ENCODE data around the gene L3MBTL3.

L3MBTL3 gene

GRCh38 chr6:130188207-130188899 is 170.0 kb downstream of the L3MBTL3 start:
- DNase-seq, result no peak

- DNase-seq, result no peak
Observed at GRCh38 chr6:130189531-130190397, 171.4 kb downstream of the L3MBTL3 start.

Measured in CD4-positive, alpha-beta T cell treated with Interleukin-1 beta for 1 hour (primary cell).